PC-3 (cell line): ENCODE measurements around the gene DGCR6L. TPM values are rescaled to one million over a fixed set of nuclear protein-coding genes. Genes with fewer than 3 reads are reported as not detected.
"Not testable (repeated sequence)": the region's sequence is repeated elsewhere in the genome, so short reads cannot be mapped to it uniquely, and the experiment has no call there.

ENCODE experiments used
- ATAC-seq: fragments of 200-7000 bp; cut with Tn5 transposase; 2 replicates; pipeline ENCODE4 v1.9.1; 2020; ENCODE audit warnings: mild to moderate bottlenecking, moderate library complexity
- BruUV-seq: library from RNA; stranded (reverse); fragments of 400-500 nt; replicated peaks from 2 replicates; lab custom pipeline; 2021; lab: Mats Ljungman, UMichigan
- CTCF ChIA-PET: fragments of 300-600 bp; sonication (Branson Sonifier 250); formaldehyde crosslinking; loops from one replicate; lab custom pipeline; 2022; ENCODE audit warnings: antibody characterized with exemption; lab: Charles Lee
- POLR2A ChIA-PET: fragments of 300-600 bp; sonication (Branson Sonifier 250); formaldehyde crosslinking; loops from one replicate; lab custom pipeline; 2022; ENCODE audit warnings: antibody characterized with exemption; ENCODE audit not compliant: unreplicated experiment; lab: Charles Lee
- DNase-seq: peaks from one replicate; pipeline ENCODE4 v3.0.0-alpha.2; 2015
- H2AFZ ChIP-seq: fragments of 300-600 bp; sonication (generic); 2 replicates; pipeline ENCODE4 v1.6.0; 2016; ENCODE audit warnings: antibody characterized with exemption, low read length
- H3F3A ChIP-seq: fragments of 300-600 bp; sonication (generic); one replicate; pipeline ENCODE4 v1.6.0; 2017; ENCODE audit warnings: antibody characterized with exemption, low read length, control low read depth, mild to moderate bottlenecking; ENCODE audit not compliant: unreplicated experiment
- H3K27ac ChIP-seq: fragments of 300-600 bp; sonication (generic); 2 replicates; pipeline ENCODE4 v1.5.1; 2016; ENCODE audit warnings: mild to moderate bottlenecking, low read length
- H3K27me3 ChIP-seq: fragments of 300-600 bp; sonication (generic); 2 replicates; pipeline ENCODE4 v1.6.1; 2016; ENCODE audit warnings: low read length, mixed read lengths
- H3K36me3 ChIP-seq: fragments of 300-600 bp; sonication (generic); 2 replicates; pipeline ENCODE4 v1.6.1; 2016; ENCODE audit warnings: low read depth, mixed run types, low read length, mixed read lengths
- H3K4me1 ChIP-seq: fragments of 300-600 bp; sonication (generic); 2 replicates; pipeline ENCODE4 v1.5.1; 2016; ENCODE audit warnings: low read length; ENCODE audit not compliant: insufficient read depth
- H3K4me2 ChIP-seq: fragments of 300-600 bp; sonication (generic); 2 replicates; pipeline ENCODE4 v1.6.0; 2016; ENCODE audit warnings: low read length
- H3K4me3 ChIP-seq: fragments of 300-600 bp; sonication (generic); 2 replicates; pipeline ENCODE4 v1.5.1; 2016; ENCODE audit warnings: mild to moderate bottlenecking, low read length, mixed read lengths
- H3K79me2 ChIP-seq: fragments of 300-600 bp; sonication (generic); 2 replicates; pipeline ENCODE4 v1.6.1; 2017; ENCODE audit warnings: low read length, mixed read lengths
- H3K9ac ChIP-seq: fragments of 300-600 bp; sonication (generic); 2 replicates; pipeline ENCODE4 v1.6.0; 2016; ENCODE audit warnings: mild to moderate bottlenecking, low read length
- H3K9me2 ChIP-seq: fragments of 300-600 bp; sonication (generic); replicated peaks from 2 replicates; pipeline ENCODE4 v1.6.1; 2016; ENCODE audit warnings: mixed run types, low read length, mixed read lengths
- H3K9me3 ChIP-seq: fragments of 300-600 bp; sonication (generic); 2 replicates; pipeline ENCODE4 v1.6.1; 2016; ENCODE audit warnings: low read length, mixed read lengths
- H4K20me1 ChIP-seq: fragments of 300-600 bp; sonication (generic); 2 replicates; pipeline ENCODE4 v1.6.1; 2016; ENCODE audit warnings: low read length, mixed read lengths
- intact Hi-C: fragments of 100-400 bp; cut with micrococcal nuclease; formaldehyde crosslinking; loops from 2 replicates; pipeline ENCODE4 v1.9.0; 2023
- total RNA-seq: library from RNA; depleted of rRNA; stranded (reverse); fragments of >200 nt; gene quantifications from 2 replicates; pipeline ENCODE4 v1.2.3, GENCODE V29; 2014

The DGCR6L gene
- total RNA-seq, 1 experiment from 2014 or later = 78.1 TPM

- H3K27me3 ChIP-seq, H3F3A ChIP-seq, H3K4me3 ChIP-seq, H4K20me1 ChIP-seq, BruUV-seq, CTCF ChIA-PET, H2AFZ ChIP-seq, DNase-seq, intact Hi-C loops, H3K9me3 ChIP-seq, H3K9me2 ChIP-seq, H3K79me2 ChIP-seq, H3K4me1 ChIP-seq, ATAC-seq, H3K9ac ChIP-seq, POLR2A ChIA-PET, H3K27ac ChIP-seq, H3K36me3 ChIP-seq, H3K4me2 ChIP-seq: not testable (repeated sequence)
Observed at GRCh38 chr22:20361752-20362229, 41.9 kb upstream of the DGCR6L start.

DNA sequence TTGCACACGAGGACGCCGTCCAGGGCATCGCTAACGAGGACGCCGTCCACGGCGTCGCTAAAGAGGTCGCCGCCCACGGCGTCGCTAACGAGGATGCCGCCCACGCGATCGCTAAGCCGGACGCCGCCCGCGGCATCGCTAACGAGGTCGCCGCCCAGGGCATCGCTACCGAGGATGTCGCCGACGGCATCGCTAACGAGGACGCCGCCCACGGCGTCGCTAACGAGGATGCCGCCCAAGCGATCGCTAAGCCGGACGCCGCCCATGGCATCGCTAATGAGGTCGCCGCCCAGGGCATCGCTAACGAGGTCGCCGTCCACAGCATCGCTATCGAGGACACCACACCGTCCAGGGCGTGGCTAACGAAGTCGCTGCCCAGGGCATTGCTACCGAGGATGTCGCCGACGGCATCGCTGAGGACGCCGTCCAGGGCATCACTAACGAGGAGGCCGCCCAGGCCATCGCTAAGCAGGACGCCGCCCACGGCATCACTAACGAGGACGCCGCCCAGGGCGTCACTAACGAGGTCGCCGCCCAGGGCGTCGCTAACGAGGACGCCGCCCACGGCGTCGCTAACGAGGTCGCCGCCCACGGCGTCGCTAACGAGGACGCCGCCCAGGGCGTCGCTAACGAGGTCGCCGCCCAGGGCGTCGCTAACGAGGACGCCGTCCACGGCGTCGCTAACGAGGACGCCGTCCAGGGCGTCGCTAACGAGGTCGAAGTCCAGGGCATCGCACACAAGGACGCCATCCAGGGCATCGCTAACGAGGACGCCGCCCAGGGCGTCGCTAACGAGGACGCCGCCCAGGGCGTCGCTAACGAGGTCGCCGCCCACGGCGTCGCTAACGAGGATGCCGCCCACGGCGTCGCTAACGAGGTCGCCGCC is 41.2 kb upstream of the DGCR6L start:
- POLR2A ChIA-PET = not testable (repeated sequence)

DNA sequence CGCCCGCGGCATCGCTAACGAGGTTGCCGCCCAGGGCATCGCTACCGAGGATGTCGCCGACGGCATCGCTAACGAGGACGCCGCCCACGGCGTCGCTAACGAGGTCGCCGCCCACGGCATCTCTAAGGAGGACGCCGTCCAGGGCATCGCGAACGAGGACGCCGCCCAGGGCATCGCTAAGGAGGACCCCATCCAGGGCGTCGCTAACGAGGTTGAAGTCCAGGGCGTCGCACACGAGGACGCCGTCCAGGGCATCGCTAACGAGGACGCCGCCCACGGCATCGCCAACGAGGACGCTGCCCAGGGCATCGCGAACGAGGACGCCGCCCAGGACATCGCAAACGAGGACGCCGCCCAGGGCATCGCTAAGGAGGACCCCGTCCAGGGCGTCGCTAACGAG is 40.4 kb upstream of the DGCR6L start:
- intact Hi-C loops, H3K4me3 ChIP-seq, ATAC-seq, H3F3A ChIP-seq, H3K36me3 ChIP-seq, H3K27me3 ChIP-seq, BruUV-seq, H3K4me1 ChIP-seq, H3K27ac ChIP-seq, H3K9me3 ChIP-seq, H3K4me2 ChIP-seq, H3K79me2 ChIP-seq, H4K20me1 ChIP-seq, H2AFZ ChIP-seq, H3K9me2 ChIP-seq, DNase-seq, H3K9ac ChIP-seq, CTCF ChIA-PET, POLR2A ChIA-PET: not testable (repeated sequence)

More for the DNA sequence above, 41.2 kb upstream of the DGCR6L start:
- H3K9me2 ChIP-seq, H3F3A ChIP-seq, DNase-seq, H3K9ac ChIP-seq, H4K20me1 ChIP-seq, CTCF ChIA-PET, H3K36me3 ChIP-seq, H2AFZ ChIP-seq, intact Hi-C loops, H3K27ac ChIP-seq, H3K4me1 ChIP-seq, H3K9me3 ChIP-seq, H3K27me3 ChIP-seq, H3K79me2 ChIP-seq, ATAC-seq, BruUV-seq, H3K4me3 ChIP-seq, H3K4me2 ChIP-seq: not testable (repeated sequence)

DNA sequence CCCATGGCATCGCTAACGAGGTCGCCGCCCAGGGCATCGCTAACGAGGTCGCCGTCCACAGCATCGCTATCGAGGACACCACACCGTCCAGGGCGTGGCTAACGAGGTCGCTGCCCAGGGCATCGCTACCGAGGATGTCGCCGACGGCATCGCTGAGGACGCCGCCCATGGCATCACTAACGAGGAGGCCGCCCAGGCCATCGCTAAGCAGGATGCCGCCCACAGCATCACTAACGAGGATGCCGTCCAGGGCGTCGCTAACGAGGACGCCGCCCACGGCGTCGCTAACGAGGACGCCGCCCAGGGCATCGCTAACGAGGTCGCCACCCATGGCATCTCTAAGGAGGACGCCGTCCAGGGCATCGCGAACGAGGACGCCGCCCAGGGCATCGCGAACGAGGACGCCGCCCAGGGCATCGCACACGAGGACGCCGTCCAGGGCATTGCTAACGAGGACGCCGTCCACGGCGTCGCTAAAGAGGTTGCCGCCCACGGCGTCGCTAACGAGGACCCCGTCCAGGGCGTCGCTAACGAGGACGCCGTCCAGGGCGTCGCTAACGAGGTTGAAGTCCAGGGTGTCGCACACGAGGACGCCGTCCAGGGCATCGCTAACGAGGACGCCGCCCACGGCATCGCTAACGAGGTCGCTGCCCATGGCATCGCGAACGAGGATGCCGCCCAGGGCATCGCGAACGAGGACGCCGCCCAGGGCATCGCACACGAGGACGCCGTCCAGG is 38.8 kb upstream of the DGCR6L start:
- H3K9me2 ChIP-seq, ATAC-seq, BruUV-seq, H3K79me2 ChIP-seq, DNase-seq, H3F3A ChIP-seq, H3K36me3 ChIP-seq, POLR2A ChIA-PET, H3K4me3 ChIP-seq, H3K9me3 ChIP-seq, H4K20me1 ChIP-seq, CTCF ChIA-PET, intact Hi-C loops, H3K9ac ChIP-seq, H3K27me3 ChIP-seq, H3K4me2 ChIP-seq, H2AFZ ChIP-seq, H3K27ac ChIP-seq, H3K4me1 ChIP-seq: not testable (repeated sequence)

DNA sequence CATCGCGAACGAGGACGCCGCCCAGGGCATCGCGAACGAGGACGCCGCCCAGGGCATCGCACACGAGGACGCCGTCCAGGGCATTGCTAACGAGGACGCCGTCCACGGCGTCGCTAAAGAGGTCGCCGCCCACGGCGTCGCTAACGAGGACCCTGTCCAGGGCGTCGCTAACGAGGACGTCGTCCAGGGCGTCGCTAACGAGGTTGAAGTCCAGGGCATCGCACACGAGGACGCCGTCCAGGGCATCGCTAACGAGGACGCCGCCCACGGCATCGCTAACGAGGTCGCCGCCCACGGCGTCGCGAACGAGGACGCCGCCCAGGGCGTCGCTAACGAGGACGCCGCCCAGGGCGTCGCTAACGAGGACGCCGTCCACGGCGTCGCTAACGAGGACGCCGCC is 38.1 kb upstream of the DGCR6L start:
- intact Hi-C loops = not testable (repeated sequence)

DNA sequence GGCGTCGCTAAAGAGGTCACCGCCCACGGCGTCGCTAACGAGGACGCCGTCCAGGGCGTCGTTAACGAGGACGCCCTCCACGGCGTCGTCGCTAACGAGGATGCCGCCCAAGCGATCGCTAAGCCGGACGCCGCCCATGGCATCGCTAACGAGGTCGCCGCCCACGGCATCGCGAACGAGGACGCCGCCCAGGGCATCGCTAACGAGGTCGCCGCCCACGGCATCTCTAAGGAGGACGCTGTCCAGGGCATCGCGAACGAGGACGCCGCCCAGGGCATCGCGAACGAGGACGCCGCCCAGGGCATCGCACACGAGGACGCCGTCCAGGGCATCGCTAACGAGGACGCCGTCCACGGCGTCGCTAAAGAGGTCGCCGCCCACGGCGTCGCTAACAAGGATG is 37.0 kb upstream of the DGCR6L start:
- H3K9me3 ChIP-seq, H3K27me3 ChIP-seq, H4K20me1 ChIP-seq, H2AFZ ChIP-seq, BruUV-seq, H3K4me1 ChIP-seq, H3K79me2 ChIP-seq, DNase-seq, H3K9me2 ChIP-seq, H3K4me2 ChIP-seq, intact Hi-C loops, CTCF ChIA-PET, H3K27ac ChIP-seq, POLR2A ChIA-PET, H3F3A ChIP-seq, H3K4me3 ChIP-seq, ATAC-seq, H3K9ac ChIP-seq, H3K36me3 ChIP-seq: not testable (repeated sequence)

More for the DNA sequence above, 38.1 kb upstream of the DGCR6L start:
- ATAC-seq, H3K27me3 ChIP-seq, H3K4me2 ChIP-seq, DNase-seq, H3K9me3 ChIP-seq, H3K9ac ChIP-seq, H3K4me3 ChIP-seq, CTCF ChIA-PET, POLR2A ChIA-PET, H3K79me2 ChIP-seq, H3K36me3 ChIP-seq, H2AFZ ChIP-seq, H3K4me1 ChIP-seq, H4K20me1 ChIP-seq, H3K27ac ChIP-seq, BruUV-seq, H3F3A ChIP-seq, H3K9me2 ChIP-seq: not testable (repeated sequence)
